Ovary (tissue), 3 donors: ENCODE data around the gene MAPK6.

Source experiments
- POLR2A ChIP-seq: fragments of 450-650 bp; IDR thresholded peaks from one replicate; pipeline ENCODE4 v1.6.1; 2017; ENCODE audit warnings: antibody characterized with exemption, mild to moderate bottlenecking, moderate library complexity
- TF ChIP-seq, protein P1 (sequence below), 3 donors: fragments of 450-650 bp in 2 of 3; fragments of 200-600 bp in 1 of 3; IDR thresholded peaks; one replicate each; pipeline versions ENCODE4 v1.5.1 to v1.8.0; 2016 to 2022; ENCODE audit warnings: antibody characterized with exemption in 3 of 3, mild to moderate bottlenecking in 1 of 3
- donor health status: DM: no; HTN: no; CAD: no.

DNA sequence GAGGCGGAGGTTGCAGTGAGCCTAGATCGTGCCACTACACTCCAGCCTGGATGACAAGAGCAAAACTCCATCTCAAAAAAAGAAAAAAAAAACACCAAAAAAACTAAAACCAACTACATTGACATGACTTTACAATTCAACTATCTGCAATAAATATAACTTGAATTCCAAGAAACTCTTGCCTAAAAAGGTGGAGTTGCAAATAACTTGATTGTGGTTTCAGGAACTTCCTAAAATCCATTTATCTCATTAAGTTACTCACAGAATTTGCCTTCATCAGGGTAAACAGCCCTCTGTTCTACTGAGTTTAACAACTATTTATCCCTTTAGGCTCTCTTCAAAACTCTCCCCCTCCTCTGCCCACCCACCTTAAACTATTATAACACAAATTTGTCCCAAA lies 2.7 kb upstream of the MAPK6 start:
- TF ChIP-seq, protein P1, sequence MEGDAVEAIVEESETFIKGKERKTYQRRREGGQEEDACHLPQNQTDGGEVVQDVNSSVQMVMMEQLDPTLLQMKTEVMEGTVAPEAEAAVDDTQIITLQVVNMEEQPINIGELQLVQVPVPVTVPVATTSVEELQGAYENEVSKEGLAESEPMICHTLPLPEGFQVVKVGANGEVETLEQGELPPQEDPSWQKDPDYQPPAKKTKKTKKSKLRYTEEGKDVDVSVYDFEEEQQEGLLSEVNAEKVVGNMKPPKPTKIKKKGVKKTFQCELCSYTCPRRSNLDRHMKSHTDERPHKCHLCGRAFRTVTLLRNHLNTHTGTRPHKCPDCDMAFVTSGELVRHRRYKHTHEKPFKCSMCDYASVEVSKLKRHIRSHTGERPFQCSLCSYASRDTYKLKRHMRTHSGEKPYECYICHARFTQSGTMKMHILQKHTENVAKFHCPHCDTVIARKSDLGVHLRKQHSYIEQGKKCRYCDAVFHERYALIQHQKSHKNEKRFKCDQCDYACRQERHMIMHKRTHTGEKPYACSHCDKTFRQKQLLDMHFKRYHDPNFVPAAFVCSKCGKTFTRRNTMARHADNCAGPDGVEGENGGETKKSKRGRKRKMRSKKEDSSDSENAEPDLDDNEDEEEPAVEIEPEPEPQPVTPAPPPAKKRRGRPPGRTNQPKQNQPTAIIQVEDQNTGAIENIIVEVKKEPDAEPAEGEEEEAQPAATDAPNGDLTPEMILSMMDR (IDR thresholded peaks at IDR 0.05), result no peak
- TF ChIP-seq POLR2A, result no peak
